ENCODE measurements around the gene TMPRSS6.

DNA sequence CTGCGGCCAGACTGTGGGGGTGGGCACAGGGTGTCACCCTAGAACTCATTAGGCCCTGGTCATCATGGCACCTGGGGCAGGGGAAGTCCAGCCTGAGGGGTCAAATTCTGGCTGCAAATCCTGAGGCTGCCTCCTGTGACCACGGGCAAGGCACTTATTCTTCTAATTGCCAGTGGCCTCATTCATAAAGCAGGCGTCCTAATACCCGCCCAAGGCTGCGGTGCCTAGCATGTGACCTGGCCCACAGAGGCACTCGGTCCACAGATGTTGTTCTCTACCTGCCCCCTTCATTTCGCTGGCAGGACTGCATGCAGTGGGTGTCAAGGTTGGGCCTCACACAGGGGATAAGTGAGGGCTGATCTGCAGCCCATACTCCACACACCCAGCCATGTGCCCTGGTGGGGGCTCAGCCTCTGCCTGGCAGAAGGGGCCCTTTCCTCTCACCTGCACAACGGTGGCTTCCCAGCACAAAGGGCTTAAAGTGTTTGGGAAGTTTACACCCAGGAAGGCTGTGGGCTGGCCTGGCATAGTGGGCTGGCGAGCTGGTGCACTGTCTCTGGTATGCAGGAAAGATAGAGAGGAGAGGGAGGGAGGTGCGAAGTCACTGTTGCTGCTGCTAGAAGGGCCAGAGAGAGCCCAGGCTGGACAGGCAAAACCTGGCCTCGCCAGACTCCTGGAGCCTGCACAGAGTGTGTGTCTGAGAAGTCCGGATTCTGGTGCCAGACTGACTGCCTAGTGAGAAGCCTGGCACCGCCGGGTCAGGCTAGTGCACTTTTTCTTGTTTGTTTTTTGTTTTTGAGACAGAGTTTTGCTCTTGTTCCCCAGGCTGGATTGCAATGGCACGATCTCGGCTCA lies 86.8 kb downstream of the TMPRSS6 start:
- no peak for TF ChIP-seq CTCF (IDR thresholded peaks at IDR 0.05)
- TF ChIP-seq POLR2A (IDR thresholded peaks at IDR 0.05): no peak

All from testis (tissue), 2 donors.